Measurements from ENCODE around the gene STOM.

The STOM gene

GRCh38 chr9:121331549-121331948 lies 38.5 kb downstream of the STOM start:
- POLR2A ChIA-PET: no interaction called here
- H3K27ac ChIP-seq (ENCODE audit: extremely low read depth, low read depth, low read length): no peak overlapping the region
- no peak for TF ChIP-seq ZNF398 (tag by site-specific recombination; IDR thresholded peaks at IDR 0.05)
- no peak for TF ChIP-seq ZNF513 (tag by site-specific recombination; IDR thresholded peaks at IDR 0.05)
- TF ChIP-seq INSM2 (tag by site-specific recombination; IDR thresholded peaks at IDR 0.05): no peak
- TF ChIP-seq ZNF785 (tag by site-specific recombination; IDR thresholded peaks at IDR 0.05): no peak
- no peak for TF ChIP-seq ZNF530 (tag by site-specific recombination; IDR thresholded peaks at IDR 0.05; ENCODE audit: low read depth)
- TF ChIP-seq ZIC2 (tag by site-specific recombination; IDR thresholded peaks at IDR 0.05): no peak
- no peak for TF ChIP-seq ZNF121 (tag by site-specific recombination; IDR thresholded peaks at IDR 0.05)
- TF ChIP-seq ZNF529 (tag by site-specific recombination; IDR thresholded peaks at IDR 0.05; ENCODE audit: insufficient replicate concordance): no peak
- no peak for TF ChIP-seq ZNF610 (tag by site-specific recombination; IDR thresholded peaks at IDR 0.05; ENCODE audit: borderline replicate concordance)
- TF ChIP-seq KLF10 (tag by site-specific recombination; IDR thresholded peaks at IDR 0.05): no peak
- no peak for TF ChIP-seq ZNF416 (tag by site-specific recombination; IDR thresholded peaks at IDR 0.05)
- H3K36me3 ChIP-seq (ENCODE audit: control insufficient read depth in 2 of 2, insufficient read depth in 1 of 2, low read length in 2 of 2): peaks cover 0 to 43% of the 10 kb centered on the region in 2 experiments; a peak in 1 of 3 replicates
- no peaks in the 10 kb centered on the region for H3K9me3 ChIP-seq (ENCODE audit: control insufficient read depth, insufficient read depth, low read depth, low read length)
- CTCF ChIA-PET: interaction anchor here (0.6 to 1.0 kb wide), 3 partner anchors 11 to 80 kb away, joined by 3 to 5 read pairs (median 4); no protein-coding TSS in a partner anchor
- no peak overlapping the region for H3K4me3 ChIP-seq (ENCODE audit: low read depth, low read length)
- H3K4me1 ChIP-seq (ENCODE audit: control insufficient read depth, insufficient read depth, low read length): no peaks in the 10 kb centered on the region

GRCh38 chr9:121328876-121329681 lies 41.0 kb downstream of the STOM start:
- no peaks in the 10 kb centered on the region for H3K4me1 ChIP-seq (ENCODE audit: control insufficient read depth, insufficient read depth, low read length)
- POLR2A ChIA-PET: no interaction called here

GRCh38 chr9:121328476-121328875 lies 41.6 kb downstream of the STOM start:
- ChIA-PET CTCF (interaction anchor here (0.7 to 2.9 kb wide), 3 partner anchors 9 to 71 kb away, joined by 3 to 9 read pairs (median 7); no protein-coding TSS in a partner anchor), POLR2A (no interaction called here)
- H3K27ac ChIP-seq (ENCODE audit: extremely low read depth, low read depth, low read length): no peak overlapping the region
- H3K4me1 ChIP-seq (ENCODE audit: control insufficient read depth, insufficient read depth, low read length): no peaks in the 10 kb centered on the region
- H3K36me3 ChIP-seq (ENCODE audit: control insufficient read depth in 2 of 2, insufficient read depth in 1 of 2, low read length in 2 of 2): peaks cover 0 to 67% of the 10 kb centered on the region in 2 experiments; a peak in 1 of 3 replicates
- no peak overlapping the region for H3K4me3 ChIP-seq (ENCODE audit: low read depth, low read length)
- H3K9me3 ChIP-seq (ENCODE audit: control insufficient read depth, insufficient read depth, low read depth, low read length): no peaks in the 10 kb centered on the region
- TF ChIP-seq ZNF596 (tag by site-specific recombination; IDR thresholded peaks at IDR 0.05): no peak
- TF ChIP-seq PBX3 (CRISPR knock-in tag; IDR thresholded peaks at IDR 0.05): no peak
- no peak for TF ChIP-seq ZFP41 (tag by site-specific recombination; IDR thresholded peaks at IDR 0.05; ENCODE audit: borderline replicate concordance)
- no peak for TF ChIP-seq ZNF645 (tag by site-specific recombination; IDR thresholded peaks at IDR 0.05)
- no peak for TF ChIP-seq GLIS1 (tag by site-specific recombination; IDR thresholded peaks at IDR 0.05)
- TF ChIP-seq ZNF791 (tag by site-specific recombination; IDR thresholded peaks at IDR 0.05): no peak
- TF ChIP-seq SP3 (tag by site-specific recombination; IDR thresholded peaks at IDR 0.05): no peak
- TF ChIP-seq WT1 (tag by site-specific recombination; IDR thresholded peaks at IDR 0.05): no peak
- TF ChIP-seq ZBTB6 (tag by site-specific recombination; IDR thresholded peaks at IDR 0.05): no peak
- no peak for TF ChIP-seq ZNF24 (tag by site-specific recombination; IDR thresholded peaks at IDR 0.05)

More at GRCh38 chr9:121328876-121329681, 41.0 kb downstream of the STOM start:
- H3K9me3 ChIP-seq (ENCODE audit: control insufficient read depth, insufficient read depth, low read depth, low read length): no peaks in the 10 kb centered on the region
- CTCF ChIA-PET: interaction anchor here (0.6 to 2.9 kb wide), 5 partner anchors 9 to 576 kb away, joined by 3 to 9 read pairs (median 3); no protein-coding TSS in a partner anchor
- no peak overlapping the region for H3K4me3 ChIP-seq (ENCODE audit: low read depth, low read length)
- H3K36me3 ChIP-seq (ENCODE audit: control insufficient read depth in 2 of 2, insufficient read depth in 1 of 2, low read length in 2 of 2): peaks cover 0 to 67% of the 10 kb centered on the region in 2 experiments; a peak in 1 of 3 replicates
- no peak overlapping the region for H3K27ac ChIP-seq (ENCODE audit: extremely low read depth, low read depth, low read length)
- TF ChIP-seq ZNF571 (tag by site-specific recombination; IDR thresholded peaks at IDR 0.05) (no peak), MYNN (tag by site-specific recombination; IDR thresholded peaks at IDR 0.05; ENCODE audit: borderline replicate concordance) (no peak), ZIC2 (tag by site-specific recombination; IDR thresholded peaks at IDR 0.05) (peak; percentile 75)
